ENCODE data around the gene TRIM26. TPM values are rescaled to one million over a fixed set of nuclear protein-coding genes. Genes with fewer than 3 reads are reported as not detected.

TRIM26 gene
- total and polyA plus RNA-seq, 2 of the 13 experiments (the other 11 are each of a cell fraction or from before 2014, with no cell fraction given): 27.1 to 38.7 TPM

DNA sequence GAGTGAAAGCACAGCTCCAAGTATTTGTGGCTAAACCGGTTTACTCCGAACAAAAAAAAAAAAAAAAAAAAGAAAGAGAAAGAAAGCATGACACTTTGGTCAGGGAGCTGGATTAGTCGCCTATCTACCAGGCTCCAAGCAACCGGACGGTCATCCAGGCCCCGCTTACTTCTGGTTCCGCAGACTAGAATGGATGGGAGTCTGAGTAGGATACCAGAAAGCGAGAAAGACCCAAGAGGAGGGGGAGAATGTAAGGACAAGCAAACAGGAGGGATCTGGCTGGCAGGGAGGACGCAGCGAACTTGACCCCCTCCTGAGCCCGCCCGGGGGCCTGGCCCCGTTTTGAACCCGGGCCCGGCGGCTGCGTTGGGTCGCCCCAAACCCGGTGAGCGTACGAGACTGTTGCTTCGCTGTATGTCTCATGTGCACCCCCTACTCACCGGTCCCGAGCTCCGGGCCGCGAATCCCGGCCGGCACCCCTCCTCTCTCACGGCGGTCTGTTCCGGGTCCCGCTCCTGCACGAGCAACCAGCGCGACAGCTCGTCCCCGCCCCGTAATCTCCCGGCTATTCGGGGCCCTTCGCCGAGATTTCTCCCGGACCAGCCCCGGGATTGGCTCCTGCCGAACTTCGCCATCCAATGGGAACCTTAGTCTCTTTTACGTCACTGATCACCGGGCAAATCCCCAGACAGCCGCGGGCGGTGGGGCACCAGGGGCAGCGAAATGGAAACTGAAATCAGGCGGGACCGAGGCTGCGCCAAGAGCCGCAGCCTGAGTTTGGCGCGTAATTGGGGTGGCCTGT is at the start of gene TRIM26 (continued):
- no peak for TF ChIP-seq RBM22 (optimal IDR thresholded peaks at IDR 0.05; ENCODE audit: low read length)
- no peak for TF ChIP-seq ZNF598 (CRISPR knock-in tag; IDR thresholded peaks at IDR 0.05; ENCODE audit: borderline replicate concordance)
- TF ChIP-seq PHB2 (IDR thresholded peaks at IDR 0.05; ENCODE audit: partially characterized antibody): no peak
- TF ChIP-seq, protein P1, sequence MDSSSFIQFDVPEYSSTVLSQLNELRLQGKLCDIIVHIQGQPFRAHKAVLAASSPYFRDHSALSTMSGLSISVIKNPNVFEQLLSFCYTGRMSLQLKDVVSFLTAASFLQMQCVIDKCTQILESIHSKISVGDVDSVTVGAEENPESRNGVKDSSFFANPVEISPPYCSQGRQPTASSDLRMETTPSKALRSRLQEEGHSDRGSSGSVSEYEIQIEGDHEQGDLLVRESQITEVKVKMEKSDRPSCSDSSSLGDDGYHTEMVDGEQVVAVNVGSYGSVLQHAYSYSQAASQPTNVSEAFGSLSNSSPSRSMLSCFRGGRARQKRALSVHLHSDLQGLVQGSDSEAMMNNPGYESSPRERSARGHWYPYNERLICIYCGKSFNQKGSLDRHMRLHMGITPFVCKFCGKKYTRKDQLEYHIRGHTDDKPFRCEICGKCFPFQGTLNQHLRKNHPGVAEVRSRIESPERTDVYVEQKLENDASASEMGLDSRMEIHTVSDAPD (CRISPR knock-in tag; IDR thresholded peaks at IDR 0.05): no peak
- peak; percentile 52; the same call in 1 of the 2 replicates for TF ChIP-seq ZNF124 (CRISPR knock-in tag; IDR thresholded peaks at IDR 0.05)
- no peak for TF ChIP-seq MZF1 (CRISPR knock-in tag; IDR thresholded peaks at IDR 0.05; ENCODE audit: borderline replicate concordance)
- peak; percentile 88 for TF ChIP-seq ZMYM4 (CRISPR knock-in tag; IDR thresholded peaks at IDR 0.05)
- no peak for TF ChIP-seq ZNF207 (IDR thresholded peaks at IDR 0.05; ENCODE audit: borderline replicate concordance)
- peak; percentile 94 for TF ChIP-seq POLR2AphosphoS5 (IDR thresholded peaks at IDR 0.05; ENCODE audit: low read depth, low read length)
- no peak for TF ChIP-seq ISX (CRISPR knock-in tag; conservative IDR thresholded peaks at IDR 0.05)
- TF ChIP-seq, protein P2, sequence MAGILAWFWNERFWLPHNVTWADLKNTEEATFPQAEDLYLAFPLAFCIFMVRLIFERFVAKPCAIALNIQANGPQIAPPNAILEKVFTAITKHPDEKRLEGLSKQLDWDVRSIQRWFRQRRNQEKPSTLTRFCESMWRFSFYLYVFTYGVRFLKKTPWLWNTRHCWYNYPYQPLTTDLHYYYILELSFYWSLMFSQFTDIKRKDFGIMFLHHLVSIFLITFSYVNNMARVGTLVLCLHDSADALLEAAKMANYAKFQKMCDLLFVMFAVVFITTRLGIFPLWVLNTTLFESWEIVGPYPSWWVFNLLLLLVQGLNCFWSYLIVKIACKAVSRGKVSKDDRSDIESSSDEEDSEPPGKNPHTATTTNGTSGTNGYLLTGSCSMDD (CRISPR knock-in tag; IDR thresholded peaks at IDR 0.05): no peak
- peak; percentile 88; the same call in 1 of the 2 replicates for TF ChIP-seq HMG20B (CRISPR knock-in tag; conservative IDR thresholded peaks at IDR 0.05)
- no peak for TF ChIP-seq FOXK1 (CRISPR knock-in tag; IDR thresholded peaks at IDR 0.05; ENCODE audit: borderline replicate concordance, low read depth)
- peak; percentile 92 for TF ChIP-seq ZNF891 (CRISPR knock-in tag; IDR thresholded peaks at IDR 0.05)
- TF ChIP-seq ZNF878 (CRISPR knock-in tag; IDR thresholded peaks at IDR 0.05): no peak; the same call in 1 of the 2 replicates
- peak; percentile 74 for TF ChIP-seq SRSF1 (optimal IDR thresholded peaks at IDR 0.05; ENCODE audit: low read depth, low read length)
- peak; percentile 60 for TF ChIP-seq ZNF274 (CRISPR knock-in tag; IDR thresholded peaks at IDR 0.05)
- TF ChIP-seq HDAC1 (CRISPR knock-in tag; IDR thresholded peaks at IDR 0.05): peak; percentile 93
- peak; percentile 44; the same call in 1 of the 2 replicates for TF ChIP-seq ZBTB25 (CRISPR knock-in tag; IDR thresholded peaks at IDR 0.05)
- peak; percentile 94 for TF ChIP-seq CREM (IDR thresholded peaks at IDR 0.05)
- no peak; the same call in 1 of the 2 replicates for TF ChIP-seq CREM (CRISPR knock-in tag; IDR thresholded peaks at IDR 0.05)
- peak; percentile 30; the same call in 1 of the 2 replicates for TF ChIP-seq MEIS1 (CRISPR knock-in tag; IDR thresholded peaks at IDR 0.05; ENCODE audit: borderline replicate concordance)
- TF ChIP-seq MATR3 (CRISPR knock-in tag; IDR thresholded peaks at IDR 0.05): no peak
- peak; percentile 82; the same call in 1 of the 2 replicates for TF ChIP-seq ZNF235 (CRISPR knock-in tag; IDR thresholded peaks at IDR 0.05; ENCODE audit: borderline replicate concordance)
- TF ChIP-seq, protein P3, sequence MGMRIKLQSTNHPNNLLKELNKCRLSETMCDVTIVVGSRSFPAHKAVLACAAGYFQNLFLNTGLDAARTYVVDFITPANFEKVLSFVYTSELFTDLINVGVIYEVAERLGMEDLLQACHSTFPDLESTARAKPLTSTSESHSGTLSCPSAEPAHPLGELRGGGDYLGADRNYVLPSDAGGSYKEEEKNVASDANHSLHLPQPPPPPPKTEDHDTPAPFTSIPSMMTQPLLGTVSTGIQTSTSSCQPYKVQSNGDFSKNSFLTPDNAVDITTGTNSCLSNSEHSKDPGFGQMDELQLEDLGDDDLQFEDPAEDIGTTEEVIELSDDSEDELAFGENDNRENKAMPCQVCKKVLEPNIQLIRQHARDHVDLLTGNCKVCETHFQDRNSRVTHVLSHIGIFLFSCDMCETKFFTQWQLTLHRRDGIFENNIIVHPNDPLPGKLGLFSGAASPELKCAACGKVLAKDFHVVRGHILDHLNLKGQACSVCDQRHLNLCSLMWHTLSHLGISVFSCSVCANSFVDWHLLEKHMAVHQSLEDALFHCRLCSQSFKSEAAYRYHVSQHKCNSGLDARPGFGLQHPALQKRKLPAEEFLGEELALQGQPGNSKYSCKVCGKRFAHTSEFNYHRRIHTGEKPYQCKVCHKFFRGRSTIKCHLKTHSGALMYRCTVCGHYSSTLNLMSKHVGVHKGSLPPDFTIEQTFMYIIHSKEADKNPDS (CRISPR knock-in tag; IDR thresholded peaks at IDR 0.05): no peak
- peak; percentile 30; the same call in 1 of the 2 replicates for TF ChIP-seq MIER2 (CRISPR knock-in tag; IDR thresholded peaks at IDR 0.05)
- TF ChIP-seq PLRG1 (conservative IDR thresholded peaks at IDR 0.05): no peak
